Activated CD4-positive, CD25-positive, alpha-beta regulatory T cell treated with anti-CD3 and anti-CD28 coated beads, Interleukin-2, amount 50 U/mL, for 24 hours (primary cell): ENCODE measurements around the gene SSUH2.

ENCODE experiments used
- ATAC-seq, 2 donors: fragments of 150-1000 bp; cut with Tn5 transposase; one replicate each; pipeline ENCODE4 v1.10.0; 2021; ENCODE audit warnings: mild to moderate bottlenecking in 1 of 2, moderate library complexity in 1 of 2

The SSUH2 gene

GRCh38 chr3:8578282-8578681 is 66.3 kb downstream of the SSUH2 start:
- ATAC-seq, result no peak

GRCh38 chr3:8576841-8577571 is 67.6 kb downstream of the SSUH2 start:
- ATAC-seq, result no peak

- ATAC-seq, result no peak
Observed at GRCh38 chr3:8576436-8576835, 68.2 kb downstream of the SSUH2 start.

GRCh38 chr3:8575364-8576104 is 69.1 kb downstream of the SSUH2 start:
- no peak for ATAC-seq

DNA sequence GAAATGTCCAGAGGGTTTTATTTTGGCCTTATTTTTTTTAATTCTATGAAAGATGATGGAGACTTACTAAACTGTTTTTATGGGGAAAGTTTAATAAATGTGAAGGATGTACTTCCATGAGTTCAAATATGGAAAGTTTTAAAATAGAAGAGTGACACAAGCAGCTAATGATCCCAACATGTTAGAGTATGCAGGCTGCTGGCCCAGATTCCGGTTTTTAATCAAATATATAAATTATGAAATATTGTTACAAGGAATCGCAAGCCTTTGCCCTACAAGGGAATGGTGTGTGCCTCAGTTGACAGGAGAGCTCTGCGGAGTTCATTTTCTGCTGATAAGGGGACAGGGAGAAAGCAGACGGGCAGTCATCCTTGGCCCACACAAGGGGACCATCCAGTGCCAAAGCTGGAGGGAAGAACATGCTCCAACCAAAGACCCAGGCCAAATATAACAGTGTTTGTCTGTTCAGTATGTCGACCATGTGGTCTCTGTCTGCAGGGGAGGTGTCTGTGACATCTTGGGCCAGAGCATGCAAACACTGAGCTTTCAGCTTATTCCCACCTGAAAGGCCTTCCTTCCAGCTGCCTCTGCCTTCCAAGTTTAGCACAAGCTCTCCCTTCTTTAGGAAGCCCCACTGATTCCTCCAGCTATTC is 69.8 kb downstream of the SSUH2 start:
- ATAC-seq, result no peak

GRCh38 chr3:8574040-8574669 is 70.4 kb downstream of the SSUH2 start:
- no peak for ATAC-seq

GRCh38 chr3:8573342-8573926 is 71.2 kb downstream of the SSUH2 start:
- no peak for ATAC-seq

DNA sequence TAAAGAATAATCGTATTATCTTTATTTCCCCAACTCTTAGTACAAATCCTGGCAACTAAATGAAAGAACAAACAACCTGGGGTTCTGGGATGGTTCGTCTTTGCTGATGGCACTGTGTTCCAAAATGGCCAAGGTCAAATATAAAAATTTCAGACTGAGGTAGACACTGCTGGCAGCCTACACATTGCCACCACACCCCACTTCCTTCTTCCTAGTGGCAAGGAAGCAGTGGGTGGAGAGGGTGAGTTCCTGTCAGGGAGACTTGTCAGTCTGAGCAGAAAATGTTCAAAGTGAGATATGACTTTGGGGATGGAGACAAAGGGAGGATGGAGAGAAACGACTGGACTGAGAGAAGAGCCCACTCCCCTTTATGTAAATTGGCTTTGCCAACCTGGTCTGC is 73.3 kb downstream of the SSUH2 start:
- ATAC-seq, result peak in 1 of 2 donors; percentile 35
